Measurements from ENCODE around the gene SOX3. TPM values are rescaled to one million over a fixed set of nuclear protein-coding genes. Genes with fewer than 3 reads are reported as not detected.

Gene SOX3
- total RNA-seq = not detected
- under 1 TPM in 1 of 3 donors, not detected in 2; 0.68 TPM for polyA plus RNA-seq
- long read RNA-seq, donor 1 = 0 reads
- long read RNA-seq, donor 2 = 0 reads

DNA sequence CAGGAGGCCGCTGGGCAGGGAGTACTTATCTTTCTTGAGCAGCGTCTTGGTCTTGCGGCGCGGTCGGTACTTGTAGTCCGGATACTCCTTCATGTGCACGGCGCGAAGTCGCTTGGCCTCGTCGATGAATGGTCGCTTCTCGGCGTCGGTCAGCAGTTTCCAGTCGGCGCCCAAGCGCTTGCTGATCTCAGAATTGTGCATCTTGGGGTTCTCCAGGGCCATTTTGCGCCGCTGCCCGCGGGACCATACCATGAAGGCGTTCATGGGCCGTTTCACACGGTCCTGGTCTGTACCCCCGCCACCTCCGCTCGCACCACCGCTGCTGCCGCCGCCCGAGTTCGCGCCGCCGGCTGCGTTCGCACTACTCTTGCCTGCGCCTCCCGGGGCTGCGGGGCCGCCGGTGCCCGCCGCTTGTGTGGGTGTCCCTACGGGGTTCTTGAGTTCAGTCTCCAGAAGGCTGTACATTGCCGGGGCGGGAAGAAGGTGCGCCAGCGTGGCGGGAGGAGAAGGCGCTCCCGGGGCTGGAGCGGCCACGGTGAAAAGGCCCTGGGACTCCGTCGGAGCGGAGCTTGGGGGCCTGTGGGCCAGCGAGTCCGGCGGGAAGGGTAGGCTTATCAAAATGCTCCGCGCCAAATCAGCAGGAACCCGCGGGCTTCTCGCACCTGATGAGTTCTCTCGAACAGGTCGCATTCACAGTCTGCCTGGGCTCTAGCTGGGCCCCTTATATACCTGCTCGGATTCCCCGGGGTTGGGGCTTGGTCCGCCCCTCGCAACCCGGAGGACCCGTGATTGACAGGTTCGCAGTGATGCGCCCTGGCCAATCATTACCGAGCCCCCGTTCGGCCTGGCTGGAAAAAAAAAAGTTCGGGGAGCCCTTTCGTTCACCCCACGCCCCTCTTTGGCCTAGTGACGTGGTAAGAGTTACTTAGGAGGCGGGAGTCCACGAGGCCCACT is at the start of gene SOX3:
Gene SOX3 (minus strand): TSS at position 699 of the 954 bp plus-strand sequence. CDS start 9 bp downstream, at position 690.
- no peaks in the 10 kb centered on the region for H3K36me3 ChIP-seq
- peak within 1 kb of the TSS in 6 of 8 donors; percentile 8 to 60 (median 21) for H3K4me3 ChIP-seq
- no peak for DNase-seq
- WGBS, 5 donors = 5 to 51% (median 9%) methylated on average over 24 to 87 of the region's 87 CpGs
- peaks cover 4 to 100% (median 88%) of the 10 kb centered on the region in 7 donors for H3K27me3 ChIP-seq (replicated peaks in 1 of 7)
- TF ChIP-seq, protein P1, sequence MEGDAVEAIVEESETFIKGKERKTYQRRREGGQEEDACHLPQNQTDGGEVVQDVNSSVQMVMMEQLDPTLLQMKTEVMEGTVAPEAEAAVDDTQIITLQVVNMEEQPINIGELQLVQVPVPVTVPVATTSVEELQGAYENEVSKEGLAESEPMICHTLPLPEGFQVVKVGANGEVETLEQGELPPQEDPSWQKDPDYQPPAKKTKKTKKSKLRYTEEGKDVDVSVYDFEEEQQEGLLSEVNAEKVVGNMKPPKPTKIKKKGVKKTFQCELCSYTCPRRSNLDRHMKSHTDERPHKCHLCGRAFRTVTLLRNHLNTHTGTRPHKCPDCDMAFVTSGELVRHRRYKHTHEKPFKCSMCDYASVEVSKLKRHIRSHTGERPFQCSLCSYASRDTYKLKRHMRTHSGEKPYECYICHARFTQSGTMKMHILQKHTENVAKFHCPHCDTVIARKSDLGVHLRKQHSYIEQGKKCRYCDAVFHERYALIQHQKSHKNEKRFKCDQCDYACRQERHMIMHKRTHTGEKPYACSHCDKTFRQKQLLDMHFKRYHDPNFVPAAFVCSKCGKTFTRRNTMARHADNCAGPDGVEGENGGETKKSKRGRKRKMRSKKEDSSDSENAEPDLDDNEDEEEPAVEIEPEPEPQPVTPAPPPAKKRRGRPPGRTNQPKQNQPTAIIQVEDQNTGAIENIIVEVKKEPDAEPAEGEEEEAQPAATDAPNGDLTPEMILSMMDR (IDR thresholded peaks at IDR 0.05 in 8 of 11, conservative IDR thresholded peaks at IDR 0.05 in 3 of 11) = no peak
- TF ChIP-seq POLR2A (IDR thresholded peaks at IDR 0.05) = no peak
- no peak for TF ChIP-seq POLR2AphosphoS5 (IDR thresholded peaks at IDR 0.05)
- H3K27ac ChIP-seq = no peak within 1 kb of the TSS
- H3K4me1 ChIP-seq = peaks cover 0 to 24% (median 0%) of the 10 kb centered on the region in 6 donors
- peaks cover 0 to 10% (median 0%) of the 10 kb centered on the region in 8 donors for H3K9me3 ChIP-seq
- intact Hi-C loops (cut with DNase I; ENCODE audit: low total_unique reads) = no loop called here

DNA sequence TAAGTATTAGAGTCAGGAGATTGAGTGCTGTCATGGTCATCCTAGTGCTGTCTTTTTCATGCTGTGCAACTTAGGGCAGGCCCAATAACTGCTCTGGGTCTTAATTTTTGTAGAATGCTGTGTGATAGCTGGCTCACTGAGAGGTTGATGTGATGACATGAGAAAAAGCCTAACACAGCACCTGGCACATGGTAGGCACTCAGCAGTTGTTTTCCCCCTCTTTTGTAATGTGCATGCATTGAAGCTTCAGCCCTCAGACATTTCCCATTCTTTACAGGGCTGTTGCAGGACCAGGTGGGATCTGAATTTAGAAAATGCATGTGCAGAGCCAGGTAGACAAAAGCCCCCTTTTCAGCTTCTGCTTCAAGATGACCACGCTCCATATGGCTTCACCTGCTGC is 44.1 kb upstream of the SOX3 start:
- no peaks in the 10 kb centered on the region for H3K4me1 ChIP-seq
- no peaks in the 10 kb centered on the region for H3K36me3 ChIP-seq
- H3K27ac ChIP-seq = no peak overlapping the region
- H3K27me3 ChIP-seq (replicated peaks in 1 of 7) = peaks cover 0 to 6% (median 0%) of the 10 kb centered on the region in 7 donors
- 75 to 94% (median 81%) methylated on average over 1 of the region's 1 CpG for WGBS, 5 donors
- no peak for DNase-seq
- no peak overlapping the region for H3K4me3 ChIP-seq
- TF ChIP-seq POLR2A (IDR thresholded peaks at IDR 0.05) (no peak), POLR2AphosphoS5 (IDR thresholded peaks at IDR 0.05) (no peak)
- TF ChIP-seq, protein P1 (IDR thresholded peaks at IDR 0.05 in 8 of 11, conservative IDR thresholded peaks at IDR 0.05 in 3 of 11) = no peak
- intact Hi-C loops (cut with DNase I; ENCODE audit: low total_unique reads) = no loop called here
- H3K9me3 ChIP-seq = no peaks in the 10 kb centered on the region

GRCh38 chrX:140526171-140526570 is 21.3 kb upstream of the SOX3 start:
- TF ChIP-seq, protein P1 (IDR thresholded peaks at IDR 0.05 in 8 of 11, conservative IDR thresholded peaks at IDR 0.05 in 3 of 11) = no peak
- TF ChIP-seq POLR2A (IDR thresholded peaks at IDR 0.05) (no peak), POLR2AphosphoS5 (IDR thresholded peaks at IDR 0.05) (no peak)
- intact Hi-C loops (cut with DNase I; ENCODE audit: low total_unique reads) = no loop called here
- WGBS, 5 donors = 60 to 70% (median 61%) methylated on average over 5 of the region's 5 CpGs
- H3K4me3 ChIP-seq = no peak overlapping the region
- no peaks in the 10 kb centered on the region for H3K36me3 ChIP-seq
- no peaks in the 10 kb centered on the region for H3K9me3 ChIP-seq
- no peak for DNase-seq
- no peaks in the 10 kb centered on the region for H3K4me1 ChIP-seq
- H3K27ac ChIP-seq = no peak overlapping the region
- H3K27me3 ChIP-seq (replicated peaks in 1 of 7) = peaks cover 0 to 6% (median 0%) of the 10 kb centered on the region in 7 donors

- no peak overlapping the region for H3K27ac ChIP-seq
- H3K27me3 ChIP-seq (replicated peaks in 1 of 7) = peaks cover 0 to 3% (median 0%) of the 10 kb centered on the region in 7 donors
- TF ChIP-seq POLR2A (IDR thresholded peaks at IDR 0.05) (no peak), POLR2AphosphoS5 (IDR thresholded peaks at IDR 0.05) (no peak)
- TF ChIP-seq, protein P1 (IDR thresholded peaks at IDR 0.05 in 8 of 11, conservative IDR thresholded peaks at IDR 0.05 in 3 of 11) = no peak
- H3K4me1 ChIP-seq = no peaks in the 10 kb centered on the region
- WGBS, 5 donors = 20 to 51% (median 47%) methylated on average over 2 of the region's 2 CpGs
- intact Hi-C loops (cut with DNase I; ENCODE audit: low total_unique reads) = no loop called here
- H3K9me3 ChIP-seq = no peaks in the 10 kb centered on the region
- H3K36me3 ChIP-seq = no peaks in the 10 kb centered on the region
- DNase-seq = no peak
- H3K4me3 ChIP-seq = no peak overlapping the region
These were observed 20.6 kb upstream of the SOX3 start for GRCh38 chrX:140525448-140525847.
